ENCODE measurements around the gene THSD7A. TPM values are rescaled to one million over a fixed set of nuclear protein-coding genes. Genes with fewer than 3 reads are reported as not detected.

The THSD7A gene
- total and polyA plus RNA-seq, 4 donors: 0.15 to 2.7 (median 1.9) TPM

GRCh38 chr7:11811709-11812108, 20.3 kb downstream of the THSD7A start (continued):
- no peak for TF ChIP-seq REST (IDR thresholded peaks at IDR 0.05)

- Histone ChIP-seq H3K9me3 (ENCODE audit: control insufficient read depth in 4 of 4, low read length in 3 of 4) (no peaks in the 10 kb centered on the region), H3K27ac (ENCODE audit: low read depth in 1 of 2, low read length in 2 of 2) (no peak overlapping the region), H3K27me3 (ENCODE audit: control insufficient read depth in 4 of 4, insufficient read depth in 4 of 4, low read length in 3 of 4) (no peaks in the 10 kb centered on the region), H3K4me1 (ENCODE audit: control insufficient read depth in 4 of 4, insufficient read depth in 4 of 4, low read length in 3 of 4) (no peaks in the 10 kb centered on the region), H3K4me3 (ENCODE audit: low read depth in 1 of 3, low read length in 3 of 3) (no peak overlapping the region), H3K36me3 (ENCODE audit: control insufficient read depth in 4 of 4, insufficient read depth in 3 of 4, low read depth in 1 of 4, low read length in 3 of 4) (no peaks in the 10 kb centered on the region), H3K9ac (ENCODE audit: low read depth in 1 of 2, low read length in 2 of 2) (no peak overlapping the region)
- WGBS: 82% methylated on average over 4 of the region's 4 CpGs
- no peak for DNase-seq (ENCODE audit: low spot score)
- no peak for TF ChIP-seq NR2F2 (IDR thresholded peaks at IDR 0.05)
- no peak for TF ChIP-seq RXRA (IDR thresholded peaks at IDR 0.05)
- no peak for TF ChIP-seq YY1 (IDR thresholded peaks at IDR 0.05)
- TF ChIP-seq HNF4A (conservative IDR thresholded peaks at IDR 0.05): no peak
- TF ChIP-seq SP1 (IDR thresholded peaks at IDR 0.05): no peak
- TF ChIP-seq, protein P1, sequence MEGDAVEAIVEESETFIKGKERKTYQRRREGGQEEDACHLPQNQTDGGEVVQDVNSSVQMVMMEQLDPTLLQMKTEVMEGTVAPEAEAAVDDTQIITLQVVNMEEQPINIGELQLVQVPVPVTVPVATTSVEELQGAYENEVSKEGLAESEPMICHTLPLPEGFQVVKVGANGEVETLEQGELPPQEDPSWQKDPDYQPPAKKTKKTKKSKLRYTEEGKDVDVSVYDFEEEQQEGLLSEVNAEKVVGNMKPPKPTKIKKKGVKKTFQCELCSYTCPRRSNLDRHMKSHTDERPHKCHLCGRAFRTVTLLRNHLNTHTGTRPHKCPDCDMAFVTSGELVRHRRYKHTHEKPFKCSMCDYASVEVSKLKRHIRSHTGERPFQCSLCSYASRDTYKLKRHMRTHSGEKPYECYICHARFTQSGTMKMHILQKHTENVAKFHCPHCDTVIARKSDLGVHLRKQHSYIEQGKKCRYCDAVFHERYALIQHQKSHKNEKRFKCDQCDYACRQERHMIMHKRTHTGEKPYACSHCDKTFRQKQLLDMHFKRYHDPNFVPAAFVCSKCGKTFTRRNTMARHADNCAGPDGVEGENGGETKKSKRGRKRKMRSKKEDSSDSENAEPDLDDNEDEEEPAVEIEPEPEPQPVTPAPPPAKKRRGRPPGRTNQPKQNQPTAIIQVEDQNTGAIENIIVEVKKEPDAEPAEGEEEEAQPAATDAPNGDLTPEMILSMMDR (IDR thresholded peaks at IDR 0.05; ENCODE audit: low read depth, low read length, missing input control): no peak
- TF ChIP-seq FOXA2 (IDR thresholded peaks at IDR 0.05): no peak
- TF ChIP-seq EGR1 (IDR thresholded peaks at IDR 0.05; ENCODE audit: low read depth in 2 of 2): no peak
These were observed 21.9 kb downstream of the THSD7A start for GRCh38 chr7:11810043-11810625.

GRCh38 chr7:11807000-11807399, 25.0 kb downstream of the THSD7A start:
- H3K4me3 ChIP-seq (ENCODE audit: low read depth in 1 of 3, low read length in 3 of 3): no peak overlapping the region
- TF ChIP-seq HNF4A (conservative IDR thresholded peaks at IDR 0.05): no peak
- TF ChIP-seq, protein P2, sequence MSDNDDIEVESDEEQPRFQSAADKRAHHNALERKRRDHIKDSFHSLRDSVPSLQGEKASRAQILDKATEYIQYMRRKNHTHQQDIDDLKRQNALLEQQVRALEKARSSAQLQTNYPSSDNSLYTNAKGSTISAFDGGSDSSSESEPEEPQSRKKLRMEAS (IDR thresholded peaks at IDR 0.05): no peak
- no peak overlapping the region for H3K9ac ChIP-seq (ENCODE audit: low read depth in 1 of 2, low read length in 2 of 2)
- H3K27me3 ChIP-seq (ENCODE audit: control insufficient read depth in 4 of 4, insufficient read depth in 4 of 4, low read length in 3 of 4): no peaks in the 10 kb centered on the region
- H3K9me3 ChIP-seq (ENCODE audit: control insufficient read depth in 4 of 4, low read length in 3 of 4): no peaks in the 10 kb centered on the region
- H3K27ac ChIP-seq (ENCODE audit: low read depth in 1 of 2, low read length in 2 of 2): no peak overlapping the region
- H3K36me3 ChIP-seq (ENCODE audit: control insufficient read depth in 4 of 4, insufficient read depth in 3 of 4, low read depth in 1 of 4, low read length in 3 of 4): no peaks in the 10 kb centered on the region
- no peaks in the 10 kb centered on the region for H3K4me1 ChIP-seq (ENCODE audit: control insufficient read depth in 4 of 4, insufficient read depth in 4 of 4, low read length in 3 of 4)
- no peak for DNase-seq (ENCODE audit: low spot score)
- 78% methylated on average over 2 of the region's 2 CpGs for WGBS

DNA sequence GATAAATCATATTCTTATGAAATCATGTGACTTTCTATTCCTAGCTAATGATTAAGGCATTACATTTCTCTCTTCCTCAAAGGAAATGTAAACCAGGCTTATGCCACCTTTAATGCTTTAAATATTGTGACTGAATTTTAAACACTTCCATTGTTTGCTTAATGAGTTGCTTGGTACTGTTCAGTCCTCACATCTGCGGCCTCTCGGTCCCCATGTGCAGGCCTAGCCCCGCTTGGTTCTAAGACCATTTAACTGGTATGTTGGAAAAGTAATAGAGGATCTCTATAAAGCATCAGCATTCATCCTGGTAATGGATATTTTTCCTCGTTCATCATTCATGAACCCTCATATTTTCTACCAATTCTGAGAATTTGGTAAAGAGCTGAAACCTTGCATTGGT, 27.4 kb downstream of the THSD7A start:
- Histone ChIP-seq H3K36me3 (ENCODE audit: control insufficient read depth in 4 of 4, insufficient read depth in 3 of 4, low read depth in 1 of 4, low read length in 3 of 4) (no peaks in the 10 kb centered on the region), H3K4me3 (ENCODE audit: low read depth in 1 of 3, low read length in 3 of 3) (no peak overlapping the region), H3K4me1 (ENCODE audit: control insufficient read depth in 4 of 4, insufficient read depth in 4 of 4, low read length in 3 of 4) (no peaks in the 10 kb centered on the region), H3K27me3 (ENCODE audit: control insufficient read depth in 4 of 4, insufficient read depth in 4 of 4, low read length in 3 of 4) (no peaks in the 10 kb centered on the region), H3K9me3 (ENCODE audit: control insufficient read depth in 4 of 4, low read length in 3 of 4) (no peaks in the 10 kb centered on the region), H3K27ac (ENCODE audit: low read depth in 1 of 2, low read length in 2 of 2) (no peak overlapping the region), H3K9ac (ENCODE audit: low read depth in 1 of 2, low read length in 2 of 2) (no peak overlapping the region)
- WGBS: 94% methylated on average over 4 of the region's 4 CpGs
- DNase-seq (ENCODE audit: low spot score): no peak
- TF ChIP-seq, protein P1 (IDR thresholded peaks at IDR 0.05; ENCODE audit: low read depth, low read length, missing input control): no peak
- TF ChIP-seq NR2F2 (IDR thresholded peaks at IDR 0.05) (no peak), RAD21 (IDR thresholded peaks at IDR 0.05) (no peak), FOXA1 (IDR thresholded peaks at IDR 0.05) (no peak), GABPA (IDR thresholded peaks at IDR 0.05 in 1 of 2, conservative IDR thresholded peaks at IDR 0.05 in 1 of 2) (no peak), HNF4G (IDR thresholded peaks at IDR 0.05) (no peak), HNF4A (conservative IDR thresholded peaks at IDR 0.05) (no peak)
- TF ChIP-seq, protein P2 (IDR thresholded peaks at IDR 0.05): no peak
- TF ChIP-seq, protein P3, sequence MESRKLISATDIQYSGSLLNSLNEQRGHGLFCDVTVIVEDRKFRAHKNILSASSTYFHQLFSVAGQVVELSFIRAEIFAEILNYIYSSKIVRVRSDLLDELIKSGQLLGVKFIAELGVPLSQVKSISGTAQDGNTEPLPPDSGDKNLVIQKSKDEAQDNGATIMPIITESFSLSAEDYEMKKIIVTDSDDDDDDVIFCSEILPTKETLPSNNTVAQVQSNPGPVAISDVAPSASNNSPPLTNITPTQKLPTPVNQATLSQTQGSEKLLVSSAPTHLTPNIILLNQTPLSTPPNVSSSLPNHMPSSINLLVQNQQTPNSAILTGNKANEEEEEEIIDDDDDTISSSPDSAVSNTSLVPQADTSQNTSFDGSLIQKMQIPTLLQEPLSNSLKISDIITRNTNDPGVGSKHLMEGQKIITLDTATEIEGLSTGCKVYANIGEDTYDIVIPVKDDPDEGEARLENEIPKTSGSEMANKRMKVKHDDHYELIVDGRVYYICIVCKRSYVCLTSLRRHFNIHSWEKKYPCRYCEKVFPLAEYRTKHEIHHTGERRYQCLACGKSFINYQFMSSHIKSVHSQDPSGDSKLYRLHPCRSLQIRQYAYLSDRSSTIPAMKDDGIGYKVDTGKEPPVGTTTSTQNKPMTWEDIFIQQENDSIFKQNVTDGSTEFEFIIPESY (IDR thresholded peaks at IDR 0.05): no peak

Measured in liver (tissue), 9 donors.